Measurements from ENCODE around the gene PUS1.

Gene PUS1

GRCh38 chr12:131933387-131933786, 4.3 kb downstream of the PUS1 start:
- CTCF ChIA-PET, result no interaction called here
- POLR2A ChIA-PET, result no interaction called here
- TF ChIP-seq L3MBTL2 (conservative IDR thresholded peaks at IDR 0.05) (no peak), HDGF (IDR thresholded peaks at IDR 0.05; ENCODE audit: borderline replicate concordance) (no peak)

GRCh38 chr12:131934535-131934934, 5.5 kb downstream of the PUS1 start:
- POLR2A ChIA-PET, result no interaction called here
- DNase-seq (ENCODE audit: extremely low spot score), result no peak
- CTCF ChIA-PET, result no interaction called here
- TF ChIP-seq L3MBTL2 (conservative IDR thresholded peaks at IDR 0.05), result no peak
- no peak for TF ChIP-seq ZNF384 (IDR thresholded peaks at IDR 0.05)
- no peak for TF ChIP-seq LEF1 (IDR thresholded peaks at IDR 0.05; ENCODE audit: borderline replicate concordance)
- TF ChIP-seq PKNOX1 (IDR thresholded peaks at IDR 0.05), result no peak

More at GRCh38 chr12:131933387-131933786, 4.3 kb downstream of the PUS1 start:
- DNase-seq (ENCODE audit: extremely low spot score), result no peak

- CTCF ChIA-PET, result no interaction called here
- no peak for TF ChIP-seq FOXM1 (IDR thresholded peaks at IDR 0.05; ENCODE audit: borderline replicate concordance)
- POLR2A ChIA-PET, result no interaction called here
- DNase-seq (ENCODE audit: extremely low spot score), result no peak
Observed at GRCh38 chr12:131938082-131938481, 9.0 kb downstream of the PUS1 start.

GRCh38 chr12:131939007-131939406, 9.9 kb downstream of the PUS1 start:
- CTCF ChIA-PET, result no interaction called here

GRCh38 chr12:131940141-131940547, 11.1 kb downstream of the PUS1 start:
- POLR2A ChIA-PET, result no interaction called here
- CTCF ChIA-PET, result no interaction called here

More at GRCh38 chr12:131939007-131939406, 9.9 kb downstream of the PUS1 start:
- no peak for DNase-seq (ENCODE audit: extremely low spot score)
- POLR2A ChIA-PET, result no interaction called here
- no peak for TF ChIP-seq ELF4 (IDR thresholded peaks at IDR 0.05)
- no peak for TF ChIP-seq ZNF384 (IDR thresholded peaks at IDR 0.05)
- TF ChIP-seq SP1 (IDR thresholded peaks at IDR 0.05), result no peak
- no peak for TF ChIP-seq NFRKB (IDR thresholded peaks at IDR 0.05)
- TF ChIP-seq FOXK2 (IDR thresholded peaks at IDR 0.05), result no peak
- no peak for TF ChIP-seq FOXA1 (IDR thresholded peaks at IDR 0.05)
- no peak for TF ChIP-seq TARDBP (IDR thresholded peaks at IDR 0.05)
- no peak for TF ChIP-seq SUZ12 (IDR thresholded peaks at IDR 0.05)
- no peak for TF ChIP-seq ARNT (IDR thresholded peaks at IDR 0.05)
- TF ChIP-seq FOXM1 (IDR thresholded peaks at IDR 0.05; ENCODE audit: borderline replicate concordance), result no peak
- TF ChIP-seq CTBP1 (IDR thresholded peaks at IDR 0.05; ENCODE audit: borderline replicate concordance), result no peak
- no peak for TF ChIP-seq PKNOX1 (IDR thresholded peaks at IDR 0.05)
- TF ChIP-seq LEF1 (IDR thresholded peaks at IDR 0.05; ENCODE audit: borderline replicate concordance), result no peak
- no peak for TF ChIP-seq HDGF (IDR thresholded peaks at IDR 0.05; ENCODE audit: borderline replicate concordance)

GRCh38 chr12:131941116-131941986, 12.3 kb downstream of the PUS1 start:
- TF ChIP-seq LEF1 (IDR thresholded peaks at IDR 0.05; ENCODE audit: borderline replicate concordance), result no peak
- TF ChIP-seq SP1 (IDR thresholded peaks at IDR 0.05), result no peak
- TF ChIP-seq ARNT (IDR thresholded peaks at IDR 0.05), result no peak
- TF ChIP-seq HDGF (IDR thresholded peaks at IDR 0.05; ENCODE audit: borderline replicate concordance), result no peak
- TF ChIP-seq ELF4 (IDR thresholded peaks at IDR 0.05), result no peak
- no peak for TF ChIP-seq CTBP1 (IDR thresholded peaks at IDR 0.05; ENCODE audit: borderline replicate concordance)
- TF ChIP-seq NFRKB (IDR thresholded peaks at IDR 0.05), result no peak
- TF ChIP-seq SUZ12 (IDR thresholded peaks at IDR 0.05), result no peak
- no peak for TF ChIP-seq FOXA1 (IDR thresholded peaks at IDR 0.05)
- TF ChIP-seq BHLHE40 (IDR thresholded peaks at IDR 0.05; ENCODE audit: borderline replicate concordance), result no peak
- no peak for TF ChIP-seq ZNF384 (IDR thresholded peaks at IDR 0.05)
- no peak for TF ChIP-seq FOXM1 (IDR thresholded peaks at IDR 0.05; ENCODE audit: borderline replicate concordance)
- TF ChIP-seq TARDBP (IDR thresholded peaks at IDR 0.05), result no peak
- no peak for TF ChIP-seq L3MBTL2 (conservative IDR thresholded peaks at IDR 0.05)
- no peak for TF ChIP-seq PKNOX1 (IDR thresholded peaks at IDR 0.05)
- TF ChIP-seq FOXK2 (IDR thresholded peaks at IDR 0.05), result no peak
- ChIA-PET CTCF (no interaction called here), POLR2A (no interaction called here)
- DNase-seq (ENCODE audit: extremely low spot score), result no peak

More at GRCh38 chr12:131940141-131940547, 11.1 kb downstream of the PUS1 start:
- TF ChIP-seq CTBP1 (IDR thresholded peaks at IDR 0.05; ENCODE audit: borderline replicate concordance), result no peak
- TF ChIP-seq L3MBTL2 (conservative IDR thresholded peaks at IDR 0.05), result no peak
- TF ChIP-seq TARDBP (IDR thresholded peaks at IDR 0.05), result no peak
- TF ChIP-seq LEF1 (IDR thresholded peaks at IDR 0.05; ENCODE audit: borderline replicate concordance), result no peak
- TF ChIP-seq HDGF (IDR thresholded peaks at IDR 0.05; ENCODE audit: borderline replicate concordance), result no peak
- TF ChIP-seq PKNOX1 (IDR thresholded peaks at IDR 0.05), result no peak
- TF ChIP-seq ZNF384 (IDR thresholded peaks at IDR 0.05), result no peak
- TF ChIP-seq BHLHE40 (IDR thresholded peaks at IDR 0.05; ENCODE audit: borderline replicate concordance), result no peak
- no peak for TF ChIP-seq SP1 (IDR thresholded peaks at IDR 0.05)
- no peak for TF ChIP-seq FOXA1 (IDR thresholded peaks at IDR 0.05)
- no peak for TF ChIP-seq NFRKB (IDR thresholded peaks at IDR 0.05)
- no peak for TF ChIP-seq ARNT (IDR thresholded peaks at IDR 0.05)
- TF ChIP-seq SUZ12 (IDR thresholded peaks at IDR 0.05), result no peak
- no peak for TF ChIP-seq ELF4 (IDR thresholded peaks at IDR 0.05)
- TF ChIP-seq FOXM1 (IDR thresholded peaks at IDR 0.05; ENCODE audit: borderline replicate concordance), result no peak
- no peak for TF ChIP-seq FOXK2 (IDR thresholded peaks at IDR 0.05)
- no peak for DNase-seq (ENCODE audit: extremely low spot score)

Measured in HEK293T (cell line).